Measurements from ENCODE around the gene TRAF2.

DNA sequence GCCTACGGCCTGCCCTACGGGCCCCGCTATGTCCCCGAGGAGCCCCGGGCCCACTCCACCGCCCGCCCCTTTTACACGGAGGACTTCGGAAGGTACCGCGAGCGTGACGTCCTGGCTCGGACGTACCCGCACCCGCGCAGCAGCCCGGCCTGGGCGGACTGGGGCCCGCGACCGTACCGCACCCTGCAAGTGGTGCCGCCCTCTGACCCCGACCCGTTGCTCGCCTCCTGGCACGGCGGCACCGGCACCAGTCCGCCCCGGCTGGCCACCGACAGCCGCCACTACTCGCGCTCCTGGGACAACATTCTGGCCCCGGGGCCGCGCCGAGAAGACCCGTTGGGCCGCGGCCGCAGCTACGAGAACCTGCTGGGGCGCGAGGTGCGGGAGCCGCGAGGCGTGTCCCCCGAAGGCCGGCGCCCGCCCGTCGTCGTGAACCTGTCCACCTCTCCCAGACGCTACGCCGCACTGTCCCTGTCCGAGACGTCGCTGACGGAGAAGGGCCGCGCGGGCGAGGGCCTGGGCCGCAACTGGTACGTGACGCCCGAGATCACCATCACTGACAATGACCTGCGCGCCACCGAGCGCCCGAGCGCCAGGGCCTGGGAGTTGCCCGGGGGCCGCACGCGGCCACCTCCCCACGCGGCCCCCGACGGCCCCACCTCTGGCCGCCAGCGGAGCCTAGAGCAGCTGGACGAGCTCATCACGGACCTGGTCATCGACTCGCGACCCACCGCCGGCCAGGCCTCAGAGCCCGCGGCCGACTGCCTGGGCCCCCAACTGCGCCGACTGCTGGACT is 40.7 kb upstream of the TRAF2 start:
- TF ChIP-seq CTCF (IDR thresholded peaks at IDR 0.05), result no peak
- no peak for TF ChIP-seq POLR2A (IDR thresholded peaks at IDR 0.05)

Measured in right lobe of liver (tissue), 4 donors.